ENCODE results near the gene UPK1A.

DNA sequence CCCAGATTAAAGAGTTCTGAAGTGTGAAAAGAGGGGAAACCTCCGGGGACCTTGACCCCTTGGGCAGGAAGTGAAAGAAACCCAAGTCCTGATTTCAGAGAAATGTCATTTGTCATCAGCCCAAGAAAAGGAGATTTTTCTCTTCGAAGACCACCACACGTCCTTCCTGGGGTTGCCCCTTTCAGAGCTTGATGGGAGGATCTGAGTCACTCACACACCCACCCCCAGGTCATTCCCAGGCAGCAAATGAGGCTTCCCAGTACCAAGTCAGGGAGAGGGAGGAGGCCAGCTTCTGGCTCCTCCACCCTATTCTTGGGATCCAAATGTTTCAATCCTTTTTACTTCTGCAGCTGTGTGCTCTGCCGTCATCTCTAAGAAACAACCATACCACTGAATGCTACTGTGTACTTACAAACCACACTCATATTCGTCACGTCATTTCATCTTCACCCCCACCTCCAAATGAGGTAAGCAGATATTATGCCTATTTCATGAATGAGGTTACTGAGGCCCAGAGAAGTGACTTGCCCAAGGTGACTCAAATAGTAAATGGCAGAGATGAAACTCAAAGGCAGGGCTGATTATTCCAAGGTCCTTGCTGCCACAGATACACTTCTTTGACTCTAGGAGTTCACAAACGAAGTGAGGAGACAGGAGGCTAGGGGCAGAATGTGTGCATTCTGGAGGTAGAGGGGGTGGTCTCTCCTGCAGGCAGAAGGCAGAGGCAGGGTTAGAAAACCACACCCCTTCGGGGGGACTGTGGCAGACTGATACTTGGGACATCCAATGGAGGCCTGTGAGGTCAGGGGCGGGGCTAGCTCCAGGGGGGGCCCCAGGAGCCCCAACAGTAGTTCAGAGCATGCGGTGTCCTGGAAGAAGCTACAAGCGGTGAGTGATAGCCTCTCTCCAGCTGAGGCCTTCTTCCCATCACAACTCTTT, 46.5 kb downstream of the UPK1A start:
- no peak for TF ChIP-seq EZH2 (IDR thresholded peaks at IDR 0.05; ENCODE audit: borderline replicate concordance)
- TF ChIP-seq, protein P1, sequence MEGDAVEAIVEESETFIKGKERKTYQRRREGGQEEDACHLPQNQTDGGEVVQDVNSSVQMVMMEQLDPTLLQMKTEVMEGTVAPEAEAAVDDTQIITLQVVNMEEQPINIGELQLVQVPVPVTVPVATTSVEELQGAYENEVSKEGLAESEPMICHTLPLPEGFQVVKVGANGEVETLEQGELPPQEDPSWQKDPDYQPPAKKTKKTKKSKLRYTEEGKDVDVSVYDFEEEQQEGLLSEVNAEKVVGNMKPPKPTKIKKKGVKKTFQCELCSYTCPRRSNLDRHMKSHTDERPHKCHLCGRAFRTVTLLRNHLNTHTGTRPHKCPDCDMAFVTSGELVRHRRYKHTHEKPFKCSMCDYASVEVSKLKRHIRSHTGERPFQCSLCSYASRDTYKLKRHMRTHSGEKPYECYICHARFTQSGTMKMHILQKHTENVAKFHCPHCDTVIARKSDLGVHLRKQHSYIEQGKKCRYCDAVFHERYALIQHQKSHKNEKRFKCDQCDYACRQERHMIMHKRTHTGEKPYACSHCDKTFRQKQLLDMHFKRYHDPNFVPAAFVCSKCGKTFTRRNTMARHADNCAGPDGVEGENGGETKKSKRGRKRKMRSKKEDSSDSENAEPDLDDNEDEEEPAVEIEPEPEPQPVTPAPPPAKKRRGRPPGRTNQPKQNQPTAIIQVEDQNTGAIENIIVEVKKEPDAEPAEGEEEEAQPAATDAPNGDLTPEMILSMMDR (IDR thresholded peaks at IDR 0.05; ENCODE audit: poor library complexity): no peak

Measured in hepatocyte (in vitro differentiated cells).